GM18520 (cell line): ENCODE measurements around the gene CALCB.

Experiments
- ATAC-seq: cut with Tn5 transposase; IDR thresholded peaks from one replicate; pipeline ENCODE4 v1.9.1; 2021; ENCODE audit not compliant: unreplicated experiment

Gene CALCB

GRCh38 chr11:15074206-15075161 lies 1.1 kb downstream of the CALCB start:
- peak; percentile 83 for ATAC-seq

DNA sequence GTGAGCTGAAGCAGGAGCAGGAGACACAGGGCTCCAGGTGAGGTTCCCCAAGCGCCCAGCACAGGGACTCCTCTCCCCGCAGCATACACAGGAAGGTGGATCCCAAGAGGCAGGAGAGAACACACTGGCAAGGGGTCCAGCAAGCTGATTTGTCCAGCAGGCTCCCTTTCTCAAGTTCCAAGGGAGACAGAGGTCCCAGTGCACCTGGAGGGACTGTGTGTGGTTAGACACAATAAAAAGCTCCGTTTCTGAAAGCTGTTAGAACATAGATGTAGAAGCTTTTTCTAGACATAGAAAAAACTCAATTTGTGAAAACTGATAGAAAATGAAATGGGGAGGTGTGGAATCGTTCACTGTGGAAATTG lies 1.8 kb downstream of the CALCB start:
- ATAC-seq = no peak

DNA sequence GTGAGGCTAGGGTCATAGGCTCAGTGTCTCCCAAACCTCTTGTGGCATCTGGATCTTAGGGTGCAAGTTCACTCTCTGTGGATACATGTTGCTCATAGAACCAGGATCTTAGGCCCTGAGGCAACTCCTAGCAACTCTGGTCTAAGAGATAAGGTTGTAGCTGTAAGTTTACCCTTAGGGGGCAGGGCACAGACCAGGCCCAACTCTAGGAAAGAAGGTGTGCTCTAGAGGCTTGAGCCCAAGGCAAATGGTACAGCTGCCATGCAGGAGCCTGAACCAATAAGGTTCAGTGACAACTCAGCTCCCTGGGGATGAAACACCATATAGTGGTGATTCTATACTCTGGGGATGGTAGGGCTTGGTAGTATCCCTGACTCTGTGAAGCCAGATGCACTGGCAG lies 17.8 kb downstream of the CALCB start:
- no peak for ATAC-seq

DNA sequence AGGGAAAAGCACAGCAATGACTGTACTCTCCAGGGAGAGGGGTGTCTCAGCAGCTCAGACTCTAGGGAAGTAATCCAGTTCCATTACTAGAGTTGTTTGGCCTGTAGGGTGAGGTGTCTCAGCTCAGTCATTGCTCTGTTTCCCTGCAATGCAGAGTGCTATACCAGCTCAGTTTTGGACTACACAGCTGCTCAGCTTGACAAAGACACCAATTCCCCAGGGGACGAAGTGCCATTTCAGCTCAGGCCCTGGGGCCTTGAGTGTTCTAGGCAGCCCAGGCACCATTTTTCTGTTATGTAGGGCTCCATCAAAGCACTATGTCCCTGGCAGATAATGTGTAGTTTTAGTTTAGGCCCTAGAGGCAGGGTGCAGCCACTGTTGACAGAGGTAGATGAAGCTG lies 18.2 kb downstream of the CALCB start:
- peak; percentile 34 for ATAC-seq

DNA sequence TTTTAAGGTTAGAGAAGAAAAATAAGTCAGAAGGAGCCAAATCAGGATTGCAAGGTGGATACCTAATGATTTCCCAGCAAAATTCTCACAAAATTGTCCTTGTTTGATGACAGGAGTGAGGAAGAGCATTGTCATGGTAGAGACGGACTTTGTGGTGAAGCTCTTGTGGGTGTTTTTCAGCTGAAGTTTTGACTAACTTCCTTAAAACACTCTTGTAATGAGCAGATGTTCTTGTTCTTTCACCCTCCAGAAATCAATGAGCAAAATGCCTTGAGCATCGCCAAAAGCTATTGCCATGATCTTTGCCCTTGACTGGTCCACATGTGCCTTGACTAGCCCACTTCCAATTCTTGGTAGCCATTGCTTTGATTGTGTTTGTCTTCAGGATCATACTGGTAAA lies 20.0 kb downstream of the CALCB start:
- ATAC-seq = peak; percentile 85

- no peak for ATAC-seq
Measured at GRCh38 chr11:15095736-15096228, 22.4 kb downstream of the CALCB start.

DNA sequence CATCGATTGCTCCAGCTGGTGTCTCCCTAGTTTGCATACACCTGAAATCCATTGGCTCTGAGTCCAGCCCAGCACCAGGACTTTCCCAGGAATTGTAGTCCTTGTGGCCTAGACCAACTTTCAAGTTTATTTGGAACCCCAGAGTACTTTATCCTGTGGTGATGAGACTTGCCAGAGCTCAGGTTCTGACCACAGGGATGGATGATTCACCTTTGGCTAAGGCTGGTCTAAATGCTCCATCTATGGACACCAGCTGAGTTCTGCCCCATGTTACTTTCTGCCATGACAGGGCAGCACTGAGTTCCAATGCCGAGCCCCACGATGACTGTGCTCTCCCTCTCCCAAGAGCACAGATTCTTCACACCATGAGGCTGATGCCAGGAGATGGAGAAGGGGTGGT lies 24.0 kb downstream of the CALCB start:
- ATAC-seq = no peak

DNA sequence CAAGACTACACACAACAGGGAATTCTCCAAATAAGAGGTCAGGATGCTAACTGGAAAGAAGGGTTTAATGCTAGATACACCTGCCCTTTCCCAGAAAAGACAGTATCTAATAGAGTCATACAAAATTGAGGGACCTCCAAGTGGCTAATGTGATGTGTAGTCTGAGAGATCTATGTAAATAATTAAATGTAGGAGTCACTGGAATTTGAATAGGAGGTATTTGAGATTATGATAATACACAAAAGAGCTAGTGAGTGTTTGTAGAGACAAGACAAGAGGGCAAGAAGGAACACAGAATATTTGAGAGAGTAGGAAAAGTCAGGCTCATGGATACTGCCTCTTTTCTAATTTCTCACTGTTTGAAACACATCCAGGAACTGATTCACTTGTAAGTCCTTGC lies 25.9 kb downstream of the CALCB start:
- ATAC-seq = no peak

- ATAC-seq = peak; percentile 58
Measured at GRCh38 chr11:15101072-15101709, 27.8 kb downstream of the CALCB start.

GRCh38 chr11:15104166-15104565 lies 30.8 kb downstream of the CALCB start:
- ATAC-seq = no peak

GRCh38 chr11:15106201-15106965 lies 33.0 kb downstream of the CALCB start:
- no peak for ATAC-seq

GRCh38 chr11:15107730-15108515 lies 34.5 kb downstream of the CALCB start:
- peak; percentile 71 for ATAC-seq

GRCh38 chr11:15108592-15109130 lies 35.3 kb downstream of the CALCB start:
- ATAC-seq = no peak

DNA sequence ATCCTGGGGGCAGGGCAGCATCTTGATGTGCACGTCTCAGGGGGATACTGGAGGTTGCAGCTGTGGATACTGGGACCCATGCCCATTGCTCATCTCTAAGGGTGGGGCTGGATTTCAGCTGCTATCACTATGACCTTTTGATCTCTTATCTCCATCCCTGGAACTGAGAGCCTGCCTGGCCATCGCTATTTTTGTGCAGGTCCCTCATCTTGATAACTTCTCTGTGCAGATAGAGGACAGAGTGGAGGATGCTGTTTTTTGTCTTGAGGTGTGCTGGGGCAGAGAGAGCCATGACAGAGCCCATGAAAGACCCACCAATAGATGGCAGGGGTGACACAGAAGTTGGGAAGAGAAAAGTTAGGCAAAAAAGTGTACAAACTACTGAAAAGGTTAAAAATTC lies 36.2 kb downstream of the CALCB start:
- no peak for ATAC-seq

- ATAC-seq = no peak
Measured at GRCh38 chr11:15111215-15111614, 37.8 kb downstream of the CALCB start.

DNA sequence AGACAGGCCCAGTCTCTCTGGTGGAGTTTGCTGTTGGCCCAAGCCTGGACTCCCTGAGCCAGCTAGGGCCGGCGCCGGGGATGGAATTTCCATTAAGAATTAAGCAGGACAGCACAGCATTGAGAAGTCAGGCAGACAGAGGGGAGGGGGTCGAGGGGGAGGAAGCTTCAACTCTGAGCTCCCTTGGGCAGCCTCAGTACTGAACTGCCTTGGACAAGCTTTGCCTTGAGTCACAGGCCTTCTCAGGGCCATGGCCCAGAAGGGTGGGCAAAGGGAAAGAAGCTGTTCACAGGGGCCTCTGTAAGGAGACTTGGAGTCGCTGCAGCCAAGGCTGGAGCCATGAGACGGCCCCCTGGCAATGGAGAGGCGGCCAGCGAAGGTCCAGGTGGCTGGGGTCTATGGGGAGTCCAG lies 38.7 kb downstream of the CALCB start:
- ATAC-seq = no peak

- ATAC-seq = peak; percentile 91
Measured at GRCh38 chr11:15113381-15113780, 40.0 kb downstream of the CALCB start.

DNA sequence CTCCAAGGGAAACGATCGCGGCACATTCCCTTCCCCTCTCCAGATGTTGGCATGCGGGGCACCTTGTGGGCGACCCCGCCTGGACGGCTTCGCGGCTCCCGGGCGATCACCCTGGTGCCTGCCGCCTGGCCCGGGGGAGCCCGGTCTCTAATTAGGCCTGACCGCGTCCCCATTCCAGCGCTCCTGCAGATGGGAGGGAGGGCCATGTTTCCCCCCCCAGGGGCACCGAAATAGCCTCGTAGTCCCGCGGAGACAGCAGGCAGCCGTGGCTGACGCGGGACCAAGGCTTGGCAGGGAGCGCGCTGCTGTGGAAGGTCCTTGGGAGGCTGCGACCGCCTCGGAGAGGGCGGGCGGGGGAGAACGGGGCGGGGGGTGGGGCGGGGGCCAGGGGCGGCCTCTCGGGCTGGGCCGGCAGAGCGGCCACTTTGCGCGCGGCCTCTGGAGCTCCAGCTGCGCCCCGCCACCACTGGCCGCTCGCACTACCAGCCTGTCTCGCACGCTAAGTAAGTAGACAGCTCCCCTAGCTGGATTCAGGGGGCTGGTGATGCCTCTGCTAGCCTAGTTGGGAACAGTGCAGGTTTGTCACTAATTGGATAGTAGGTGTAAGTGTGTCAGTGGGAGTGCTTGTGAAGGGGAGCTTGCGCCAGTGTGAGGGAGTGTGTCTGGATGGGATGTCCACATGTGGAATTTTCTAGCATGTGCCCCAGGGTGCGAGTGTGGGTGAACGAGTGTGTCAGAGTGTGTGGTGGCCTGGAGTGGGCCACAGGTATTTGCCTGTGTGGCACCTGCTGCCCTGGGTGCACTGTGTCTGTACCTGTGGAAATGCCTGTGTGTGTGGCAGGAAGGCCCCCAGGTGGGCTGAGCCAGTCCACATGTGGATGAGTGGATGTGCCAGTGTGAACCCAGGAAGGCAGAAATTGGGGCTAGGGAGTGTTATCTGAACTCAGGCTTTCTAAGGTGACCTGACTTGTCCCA lies 41.4 kb downstream of the CALCB start, which contains the start of gene INSC:
TSS of gene INSC (plus strand) at position 423 of the 975 bp plus-strand sequence. CDS start 34,252 bp downstream, outside the sequence.
- ATAC-seq = no peak

GRCh38 chr11:15115686-15116085 lies 42.3 kb downstream of the CALCB start:
- no peak for ATAC-seq
